T-helper 2 cell treated with Interferon-gamma antibody and Interleukin-4, amounts not matched to agents 5 μg/mL and 100 μg/mL, for 36 hours (primary cell): ENCODE measurements around the gene CCDC28B.

Experiments
- DNase-seq: peaks from one replicate; pipeline ENCODE4 v3.0.0; 2021; ENCODE audit warnings: low spot score
- H3K27ac Mint-ChIP-seq: one replicate; pipeline ENCODE4 v1.8.0; 2021; ENCODE audit warnings: mild to moderate bottlenecking, mixed read lengths
- H3K27me3 Mint-ChIP-seq: one replicate; pipeline ENCODE4 v1.8.0; 2021; ENCODE audit warnings: low read depth, mixed read lengths
- H3K36me3 Mint-ChIP-seq: one replicate; pipeline ENCODE4 v1.8.0; 2021; ENCODE audit warnings: low read depth, mixed read lengths
- H3K4me1 Mint-ChIP-seq: one replicate; pipeline ENCODE4 v1.8.0; 2021; ENCODE audit warnings: low read depth, mixed read lengths
- H3K4me3 Mint-ChIP-seq: one replicate; pipeline ENCODE4 v1.8.0; 2022; ENCODE audit warnings: mild to moderate bottlenecking, moderate library complexity, mixed read lengths
- H3K9me3 Mint-ChIP-seq: one replicate; pipeline ENCODE4 v1.8.0; 2021; ENCODE audit warnings: mixed read lengths

CCDC28B gene

DNA sequence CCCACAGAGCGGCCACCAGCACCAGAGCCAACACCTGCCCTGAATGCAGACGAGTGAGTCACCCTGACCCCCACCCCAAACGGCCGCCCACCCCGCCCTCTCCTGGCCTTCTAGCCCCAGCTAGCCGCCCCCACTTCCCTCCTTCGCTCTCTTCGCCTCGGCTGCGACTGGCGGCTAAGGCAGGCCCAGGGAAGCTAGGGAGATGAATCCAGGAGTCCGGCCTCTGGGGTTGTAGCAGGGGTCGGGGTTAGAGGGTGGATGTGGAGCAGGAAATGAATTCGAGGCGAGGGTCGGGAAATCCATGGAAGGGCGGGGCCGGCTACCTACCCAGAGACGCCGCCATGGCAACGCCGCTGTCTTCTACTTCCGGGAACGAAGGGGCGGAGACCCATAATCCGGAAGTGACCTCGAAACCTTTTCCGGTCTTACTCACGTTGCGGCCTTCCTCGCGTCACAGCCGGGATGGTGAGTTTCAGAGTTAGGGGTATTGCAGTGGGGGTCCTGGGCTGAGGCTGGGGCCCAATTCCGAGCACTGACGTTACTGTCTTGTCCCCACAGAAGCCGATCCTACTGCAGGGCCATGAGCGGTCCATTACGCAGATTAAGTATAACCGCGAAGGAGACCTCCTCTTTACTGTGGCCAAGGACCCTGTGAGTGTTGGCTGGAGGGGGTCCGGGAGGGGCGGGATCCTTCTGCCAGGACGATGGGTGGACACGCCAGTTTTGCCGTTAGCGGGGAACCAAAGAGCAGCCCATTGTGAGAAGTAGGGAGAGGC is 21.8 kb downstream of the CCDC28B start, which contains the start of the genes EIF3I and TMEM234:
Gene EIF3I, plus strand, starts transcription at position 428 of the 776 bp plus-strand sequence. Its CDS starts 35 bp downstream, at position 463.
Gene TMEM234, minus strand, starts transcription at position 374 of the 776 bp plus-strand sequence. Its CDS starts 31 bp downstream, at position 343.
- DNase-seq = peak; percentile 90
- Mint-ChIP-seq H3K27ac (peak within 1 kb of the TSS; percentile 96), H3K9me3 (no peaks in the 10 kb centered on the region), H3K4me3 (peak within 1 kb of the TSS; percentile 96), H3K27me3 (no peaks in the 10 kb centered on the region), H3K36me3 (peaks cover 27% of the 10 kb centered on the region), H3K4me1 (peaks cover 14% of the 10 kb centered on the region)

DNA sequence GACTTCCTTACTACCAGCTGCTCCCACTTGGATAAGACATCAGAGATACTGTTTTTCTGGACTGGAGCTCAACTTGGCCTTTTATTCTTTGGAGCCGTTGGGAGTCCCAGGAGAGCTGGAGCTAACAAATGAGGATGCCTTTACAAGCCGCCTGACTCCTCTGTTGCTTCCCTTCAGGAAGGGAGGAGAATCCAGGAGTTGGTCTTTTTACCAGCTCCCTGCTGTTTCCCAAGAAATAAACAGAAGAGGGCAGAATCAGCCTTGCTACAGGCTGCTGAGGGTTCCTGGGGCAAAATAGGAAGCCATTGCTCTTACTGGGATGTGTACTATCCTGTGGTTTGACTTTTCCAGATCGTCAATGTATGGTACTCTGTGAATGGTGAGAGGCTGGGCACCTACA is 23.3 kb downstream of the CCDC28B start:
- Mint-ChIP-seq H3K27me3 (no peaks in the 10 kb centered on the region), H3K4me1 (peaks cover 16% of the 10 kb centered on the region), H3K36me3 (peaks cover 39% of the 10 kb centered on the region), H3K27ac (peak overlapping the region; percentile 96), H3K4me3 (peak overlapping the region; percentile 96), H3K9me3 (no peaks in the 10 kb centered on the region)
- DNase-seq = no peak

DNA sequence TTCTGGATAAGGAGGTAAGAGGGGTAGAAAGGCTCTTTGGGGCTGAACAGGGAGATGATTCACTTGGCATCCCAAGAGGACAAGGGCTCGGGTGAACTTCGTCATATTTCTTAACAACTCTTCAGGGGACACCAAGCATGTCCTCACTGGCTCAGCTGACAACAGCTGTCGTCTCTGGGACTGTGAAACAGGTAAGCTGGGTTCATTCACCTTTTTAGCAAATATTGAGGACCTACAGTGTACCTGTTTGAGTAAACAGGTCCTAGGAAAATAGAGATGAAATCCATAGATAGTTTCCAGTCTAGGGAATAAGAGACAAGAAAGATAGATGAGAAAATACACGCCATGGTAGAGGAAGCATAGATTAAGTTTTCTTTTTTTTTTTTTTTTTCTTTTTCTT is 23.9 kb downstream of the CCDC28B start:
- Mint-ChIP-seq H3K4me3 (peak overlapping the region; percentile 71), H3K27me3 (no peaks in the 10 kb centered on the region), H3K36me3 (peaks cover 44% of the 10 kb centered on the region), H3K27ac (peak overlapping the region; percentile 71), H3K4me1 (peaks cover 16% of the 10 kb centered on the region), H3K9me3 (no peaks in the 10 kb centered on the region)
- no peak for DNase-seq

DNA sequence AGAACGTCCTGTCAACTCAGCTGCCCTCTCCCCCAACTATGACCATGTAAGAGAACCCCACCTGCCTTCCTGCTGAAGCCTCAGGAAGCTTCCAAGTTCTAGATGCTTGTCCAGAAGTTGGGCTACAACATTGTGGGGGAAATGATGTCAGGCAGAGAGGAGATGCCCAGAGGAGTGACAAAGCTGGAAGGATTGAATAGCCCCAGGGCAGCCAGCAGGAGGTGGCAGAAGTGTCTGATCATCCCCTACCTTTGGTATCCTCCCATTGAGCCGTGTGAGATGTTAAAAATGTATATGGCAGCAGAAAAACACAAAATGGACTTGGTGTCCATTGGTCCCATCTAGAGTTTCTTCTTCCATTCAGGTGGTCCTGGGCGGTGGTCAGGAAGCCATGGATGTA is 28.4 kb downstream of the CCDC28B start:
- H3K9me3 Mint-ChIP-seq = no peaks in the 10 kb centered on the region
- H3K4me3 Mint-ChIP-seq = no peak overlapping the region
- no peaks in the 10 kb centered on the region for H3K27me3 Mint-ChIP-seq
- no peak for DNase-seq
- H3K27ac Mint-ChIP-seq = no peak overlapping the region
- H3K36me3 Mint-ChIP-seq = peaks cover 40% of the 10 kb centered on the region
- peaks cover 9% of the 10 kb centered on the region for H3K4me1 Mint-ChIP-seq

DNA sequence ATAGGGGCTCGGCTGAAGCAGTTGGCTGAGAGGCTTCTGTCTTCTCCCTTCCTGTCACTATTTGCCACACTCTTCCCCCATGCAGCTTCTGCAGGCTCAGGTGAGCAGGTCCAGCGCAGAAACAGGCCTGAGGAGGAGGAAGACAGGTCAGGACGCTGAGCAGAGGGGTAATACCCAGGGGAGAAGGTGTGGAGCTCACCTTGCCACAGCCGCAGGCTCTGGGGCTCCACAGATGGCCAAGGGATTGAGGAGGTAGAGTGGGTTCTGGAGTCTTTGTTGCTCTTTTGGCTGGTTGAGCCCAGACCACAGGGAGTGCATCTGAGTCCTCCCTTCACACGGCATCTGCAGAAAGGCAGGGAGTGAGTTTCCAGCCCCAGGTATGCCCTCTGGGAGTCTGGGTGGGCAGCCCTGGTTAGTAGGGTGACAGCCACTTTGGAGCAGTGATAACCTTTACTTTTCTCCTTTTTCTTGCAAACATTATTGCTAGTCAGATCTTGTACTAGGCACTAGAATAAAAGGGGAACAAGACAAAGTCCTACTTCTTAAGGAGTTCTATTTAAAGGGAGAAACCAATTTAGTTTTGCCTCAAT is 31.5 kb downstream of the CCDC28B start:
- H3K27me3 Mint-ChIP-seq = no peaks in the 10 kb centered on the region
- H3K4me1 Mint-ChIP-seq = peaks cover 2% of the 10 kb centered on the region
- no peaks in the 10 kb centered on the region for H3K9me3 Mint-ChIP-seq
- peaks cover 25% of the 10 kb centered on the region for H3K36me3 Mint-ChIP-seq
- DNase-seq = no peak
- no peak overlapping the region for H3K4me3 Mint-ChIP-seq
- H3K27ac Mint-ChIP-seq = no peak overlapping the region

DNA sequence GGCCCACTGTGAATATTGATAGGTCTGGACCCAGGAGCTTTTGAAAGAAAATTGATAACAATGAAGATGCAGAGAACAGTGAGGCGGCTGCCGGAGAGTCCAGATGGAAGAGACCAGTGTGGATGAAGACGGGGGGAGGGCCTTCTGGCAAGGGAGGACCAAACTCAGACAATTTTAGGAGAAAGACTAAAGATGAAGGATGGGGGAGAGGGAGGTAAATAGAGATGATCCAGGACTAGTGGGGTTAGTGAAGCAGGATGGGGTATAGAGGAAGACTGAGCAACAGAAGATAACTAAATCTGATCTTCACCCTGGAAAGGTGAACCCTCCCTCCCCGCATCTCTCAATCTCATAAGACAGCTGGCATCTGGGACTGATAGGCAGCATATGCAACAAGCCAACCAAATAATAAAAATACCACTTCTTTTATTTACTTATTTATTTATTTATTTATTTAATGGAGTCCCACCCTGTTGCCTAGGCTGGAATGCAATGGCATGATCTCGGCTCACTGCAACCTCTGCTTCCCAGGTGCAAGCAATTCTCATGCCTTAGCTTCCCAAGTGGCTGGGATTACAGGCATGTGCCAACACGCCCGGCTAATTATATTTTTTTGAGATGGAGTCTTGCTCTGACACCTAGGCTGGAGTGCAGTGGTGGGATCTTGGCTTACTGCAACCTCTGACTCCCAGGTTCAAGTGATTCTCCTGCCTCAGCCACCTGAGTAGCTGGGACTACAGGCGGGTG is 32.3 kb downstream of the CCDC28B start:
- Mint-ChIP-seq H3K36me3 (peaks cover 19% of the 10 kb centered on the region), H3K4me1 (peaks cover 1% of the 10 kb centered on the region), H3K27ac (no peak overlapping the region), H3K4me3 (no peak overlapping the region), H3K9me3 (no peaks in the 10 kb centered on the region), H3K27me3 (no peaks in the 10 kb centered on the region)
- no peak for DNase-seq

DNA sequence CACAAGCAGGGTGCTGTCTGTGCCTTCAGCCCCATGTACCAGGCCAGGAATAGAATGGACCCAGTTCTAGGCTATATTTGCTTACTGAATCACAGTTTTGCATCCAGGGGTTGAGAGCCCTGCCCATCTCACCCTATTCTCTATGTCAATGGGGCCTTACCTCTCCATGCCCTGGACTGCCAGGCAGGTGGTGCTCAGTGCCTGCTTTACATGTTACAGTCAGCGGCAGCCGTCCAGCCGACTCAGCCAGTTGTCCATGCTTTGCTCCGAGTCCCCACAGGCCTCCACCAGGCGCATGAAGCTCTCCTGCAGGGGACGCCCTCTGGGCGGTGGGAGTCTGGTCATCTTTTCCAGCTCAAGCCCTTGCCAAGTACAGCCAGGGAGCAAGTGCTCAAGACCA is 34.4 kb downstream of the CCDC28B start:
- H3K9me3 Mint-ChIP-seq = no peaks in the 10 kb centered on the region
- H3K27me3 Mint-ChIP-seq = peaks cover 2% of the 10 kb centered on the region
- peaks cover 5% of the 10 kb centered on the region for H3K36me3 Mint-ChIP-seq
- H3K4me3 Mint-ChIP-seq = no peak overlapping the region
- no peak for DNase-seq
- H3K27ac Mint-ChIP-seq = peak overlapping the region; percentile 31
- peaks cover 4% of the 10 kb centered on the region for H3K4me1 Mint-ChIP-seq

DNA sequence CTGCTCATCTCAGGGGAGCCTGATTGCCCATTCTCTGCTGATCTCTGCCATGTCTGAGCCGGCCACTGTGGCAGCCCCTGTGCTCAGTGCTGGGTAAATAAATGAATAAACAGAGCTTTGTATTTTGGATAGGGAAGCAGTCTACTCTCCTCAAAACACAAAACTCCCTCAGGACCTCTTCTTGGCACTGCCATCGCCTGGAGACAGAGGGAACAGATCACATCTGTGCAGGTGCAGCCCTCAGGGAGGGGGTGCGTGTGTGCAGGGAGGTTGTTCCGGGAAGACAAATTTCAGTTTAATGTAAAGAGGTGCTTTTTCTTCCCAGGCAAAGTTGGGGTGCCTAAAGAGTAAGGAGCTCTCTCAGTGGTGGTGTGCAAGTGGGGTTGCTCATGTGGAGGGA is 38.9 kb downstream of the CCDC28B start:
- Mint-ChIP-seq H3K27me3 (peaks cover 2% of the 10 kb centered on the region), H3K4me3 (peak overlapping the region; percentile 82), H3K27ac (no peak overlapping the region), H3K4me1 (peaks cover 10% of the 10 kb centered on the region), H3K9me3 (no peaks in the 10 kb centered on the region), H3K36me3 (no peaks in the 10 kb centered on the region)
- no peak for DNase-seq

DNA sequence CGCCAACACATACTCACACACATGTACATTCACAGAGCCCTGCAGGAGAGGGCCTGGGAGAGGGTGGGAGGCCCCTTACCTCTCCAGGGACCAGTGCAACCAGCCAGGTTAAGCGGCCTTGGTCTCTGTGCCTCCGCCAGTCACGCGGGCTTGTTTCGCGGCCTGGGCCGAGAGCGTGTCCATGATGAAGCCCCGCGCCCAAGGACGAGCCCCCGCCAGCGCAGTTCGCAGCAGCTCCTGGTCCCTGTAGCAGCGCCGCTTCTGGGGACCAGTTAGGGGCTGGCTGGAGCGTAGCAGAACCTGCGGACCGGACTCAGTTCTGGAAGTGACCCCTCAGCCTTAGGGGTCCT is 39.4 kb downstream of the CCDC28B start:
- DNase-seq = no peak
- peaks cover 2% of the 10 kb centered on the region for H3K27me3 Mint-ChIP-seq
- no peaks in the 10 kb centered on the region for H3K36me3 Mint-ChIP-seq
- no peaks in the 10 kb centered on the region for H3K9me3 Mint-ChIP-seq
- H3K27ac Mint-ChIP-seq = no peak overlapping the region
- H3K4me3 Mint-ChIP-seq = peak overlapping the region; percentile 82
- peaks cover 10% of the 10 kb centered on the region for H3K4me1 Mint-ChIP-seq

DNA sequence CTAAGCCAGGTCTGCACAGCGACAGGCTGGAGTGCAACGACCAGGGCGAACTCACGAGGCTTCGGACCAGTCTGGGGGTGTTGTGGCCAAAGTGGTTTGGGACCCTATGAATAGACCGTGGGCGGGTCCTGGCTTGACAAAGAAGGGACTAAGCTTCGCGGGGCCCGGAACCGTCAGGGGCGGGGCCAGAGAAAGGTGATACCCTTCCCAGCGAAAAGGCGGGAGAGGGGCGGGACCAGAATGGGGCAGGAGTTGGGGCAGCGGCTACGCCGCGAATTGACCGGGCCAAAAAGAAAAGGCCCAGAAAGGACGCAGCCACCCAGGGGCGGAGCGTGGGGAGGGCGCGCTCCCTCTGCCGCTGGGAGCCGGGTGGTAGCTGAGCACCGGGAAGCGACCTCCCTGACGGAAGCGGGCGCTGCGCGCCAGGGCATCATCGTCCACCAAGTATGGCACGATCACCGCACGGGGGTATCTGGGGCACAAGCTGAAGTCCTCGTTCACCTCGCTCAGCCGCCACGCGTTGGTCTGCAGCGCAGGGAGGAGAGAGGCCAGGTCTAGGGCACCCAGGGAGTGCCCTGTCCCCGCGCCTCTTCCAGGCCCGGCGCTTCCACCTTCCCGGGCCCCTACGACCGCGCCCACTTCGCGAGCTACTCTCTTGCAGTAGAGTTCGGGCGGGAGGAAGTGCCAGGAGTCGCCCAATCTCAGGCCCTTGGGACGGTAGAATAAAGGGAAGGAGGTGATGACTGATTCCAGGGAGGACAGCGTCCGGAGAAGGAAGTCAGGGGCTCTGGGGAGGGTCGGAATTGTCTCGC is 40.0 kb downstream of the CCDC28B start:
- peak; percentile 37 for DNase-seq
- no peaks in the 10 kb centered on the region for H3K9me3 Mint-ChIP-seq
- peaks cover 10% of the 10 kb centered on the region for H3K4me1 Mint-ChIP-seq
- no peaks in the 10 kb centered on the region for H3K36me3 Mint-ChIP-seq
- no peak overlapping the region for H3K27ac Mint-ChIP-seq
- peaks cover 2% of the 10 kb centered on the region for H3K27me3 Mint-ChIP-seq
- H3K4me3 Mint-ChIP-seq = peak overlapping the region; percentile 82

DNA sequence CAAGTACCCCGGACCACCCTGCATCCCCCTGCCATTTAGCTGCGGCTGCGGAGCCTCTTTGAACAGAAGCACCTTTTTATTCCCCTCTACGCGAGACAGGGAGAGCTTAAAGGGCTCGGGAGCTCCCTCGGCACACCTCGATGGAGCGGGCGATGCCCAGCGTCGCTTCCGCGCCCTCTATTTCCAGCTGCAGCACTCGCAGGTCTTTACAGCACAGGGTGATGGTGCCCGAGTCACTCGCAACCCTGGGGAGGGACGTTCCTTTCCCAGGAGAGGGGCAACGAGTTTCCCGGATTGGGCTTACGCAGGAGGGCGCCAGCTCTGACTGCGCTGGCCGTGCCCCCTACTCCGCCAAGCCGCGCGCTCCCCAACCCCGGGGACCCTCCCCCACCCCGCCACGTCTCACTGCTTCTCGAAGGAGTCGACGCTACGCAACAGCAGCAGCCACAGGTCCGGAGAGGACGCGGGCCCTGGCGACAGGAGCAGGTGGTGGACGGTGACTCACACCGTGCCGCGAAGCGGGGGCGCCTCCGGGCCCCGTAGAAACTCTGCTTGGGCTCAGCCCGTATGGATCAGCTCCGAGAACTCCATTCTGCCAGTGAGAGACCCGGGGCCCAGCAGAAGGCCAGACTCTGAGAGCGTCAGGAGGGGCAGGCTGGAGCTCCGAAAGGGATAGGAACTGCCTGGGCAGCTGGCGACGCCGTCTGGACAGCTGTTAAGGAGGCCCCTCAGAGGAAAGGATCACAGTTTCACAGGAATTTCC is 40.8 kb downstream of the CCDC28B start:
- H3K4me1 Mint-ChIP-seq = peaks cover 10% of the 10 kb centered on the region
- no peaks in the 10 kb centered on the region for H3K36me3 Mint-ChIP-seq
- H3K4me3 Mint-ChIP-seq = peak overlapping the region; percentile 82
- peaks cover 2% of the 10 kb centered on the region for H3K27me3 Mint-ChIP-seq
- H3K27ac Mint-ChIP-seq = no peak overlapping the region
- H3K9me3 Mint-ChIP-seq = no peaks in the 10 kb centered on the region
- peak; percentile 22 for DNase-seq

DNA sequence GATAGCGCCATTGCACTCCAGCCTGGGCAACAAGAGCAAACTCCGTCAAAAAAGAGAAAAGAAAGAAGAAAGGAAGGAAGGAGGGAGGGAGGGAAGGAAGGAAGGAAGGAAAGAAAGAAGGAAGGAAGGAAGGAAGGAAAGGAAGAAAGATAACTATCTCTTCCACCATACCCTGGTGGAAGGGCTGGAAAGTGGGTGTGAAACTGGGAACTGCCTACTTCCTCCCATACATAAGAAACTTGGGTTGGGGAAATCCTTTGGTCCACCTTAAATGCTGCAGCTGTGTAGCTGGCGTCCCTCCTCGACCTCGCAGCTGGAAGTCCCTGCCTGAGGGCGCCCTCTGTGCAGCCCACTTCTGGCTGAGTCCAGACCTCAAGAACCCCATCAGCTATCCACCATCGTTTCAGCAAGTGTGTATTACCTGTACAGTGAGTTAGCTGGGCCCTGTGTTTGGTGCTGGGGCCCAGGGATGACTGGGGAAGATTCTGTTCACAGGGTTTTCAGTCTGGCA is 42.0 kb downstream of the CCDC28B start:
- Mint-ChIP-seq H3K4me1 (peaks cover 16% of the 10 kb centered on the region), H3K4me3 (no peak overlapping the region), H3K9me3 (no peaks in the 10 kb centered on the region), H3K27me3 (peaks cover 2% of the 10 kb centered on the region), H3K27ac (no peak overlapping the region), H3K36me3 (no peaks in the 10 kb centered on the region)
- DNase-seq = no peak

DNA sequence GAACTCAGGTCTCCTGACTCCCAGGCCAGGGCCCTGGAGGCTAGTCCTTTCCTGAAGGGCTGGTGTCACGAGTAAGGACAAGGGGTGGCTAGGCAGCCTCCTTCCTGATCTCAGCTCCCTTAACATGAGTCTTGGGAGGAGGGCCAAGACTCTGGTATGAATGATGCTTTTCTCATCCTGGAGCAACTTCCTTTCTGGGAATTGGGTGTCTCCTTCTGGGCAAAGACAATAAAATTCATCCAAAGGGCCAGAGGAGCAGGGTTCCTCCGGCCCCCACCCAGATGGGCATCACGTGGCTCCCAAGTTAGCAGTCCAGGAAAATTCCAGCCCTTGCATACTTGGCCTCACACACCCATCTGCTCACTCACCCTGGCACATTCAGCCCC is 46.5 kb downstream of the CCDC28B start, which contains the start of gene FAM167B:
Gene FAM167B, plus strand, starts transcription at position 335 of the 386 bp plus-strand sequence. CDS start 200 bp downstream, outside the sequence.
- Mint-ChIP-seq H3K27ac (peak within 1 kb of the TSS; percentile 87), H3K4me1 (peaks cover 29% of the 10 kb centered on the region), H3K36me3 (peaks cover 6% of the 10 kb centered on the region), H3K27me3 (no peaks in the 10 kb centered on the region), H3K9me3 (no peaks in the 10 kb centered on the region), H3K4me3 (peak within 1 kb of the TSS; percentile 62)
- no peak for DNase-seq
